HG02884 (cell line): ENCODE measurements around the gene C3orf85.

ENCODE experiments used
- ATAC-seq: cut with Tn5 transposase; IDR thresholded peaks from one replicate; pipeline ENCODE4 v1.9.1; 2021; ENCODE audit warnings: mild to moderate bottlenecking, moderate library complexity; ENCODE audit not compliant: unreplicated experiment

The C3orf85 gene

GRCh38 chr3:109149078-109149477 is 12.6 kb downstream of the C3orf85 start:
- ATAC-seq, result no peak

- no peak for ATAC-seq
Observed at GRCh38 chr3:109152320-109152719, 15.8 kb downstream of the C3orf85 start.

- ATAC-seq, result no peak
Observed at GRCh38 chr3:109154979-109155378, 18.5 kb downstream of the C3orf85 start.

- ATAC-seq, result no peak
Observed at GRCh38 chr3:109155828-109156227, 19.3 kb downstream of the C3orf85 start.

- no peak for ATAC-seq
Observed at GRCh38 chr3:109161487-109162123, 25.1 kb downstream of the C3orf85 start.

GRCh38 chr3:109165905-109166304 is 29.4 kb downstream of the C3orf85 start:
- no peak for ATAC-seq

- no peak for ATAC-seq
Observed at GRCh38 chr3:109171479-109171878, 35.0 kb downstream of the C3orf85 start.

GRCh38 chr3:109175411-109175810 is 38.9 kb downstream of the C3orf85 start:
- no peak for ATAC-seq

- no peak for ATAC-seq
Observed at GRCh38 chr3:109176726-109177125, 40.2 kb downstream of the C3orf85 start.

GRCh38 chr3:109177908-109178307 is 41.4 kb downstream of the C3orf85 start:
- ATAC-seq, result no peak

- no peak for ATAC-seq
Observed at GRCh38 chr3:109178708-109179107, 42.2 kb downstream of the C3orf85 start.

- no peak for ATAC-seq
Observed at GRCh38 chr3:109184726-109185125, 48.2 kb downstream of the C3orf85 start.

GRCh38 chr3:109187390-109187789 is 50.9 kb downstream of the C3orf85 start:
- no peak for ATAC-seq

- ATAC-seq, result no peak
Observed at GRCh38 chr3:109188741-109189140, 52.2 kb downstream of the C3orf85 start.

- no peak for ATAC-seq
Observed at GRCh38 chr3:109191421-109191820, 54.9 kb downstream of the C3orf85 start.

- no peak for ATAC-seq
Observed at GRCh38 chr3:109195815-109196214, 59.3 kb downstream of the C3orf85 start.
